Stimulated activated memory B cell treated with anti-CD40 and anti-IgM and Interleukin-4, amounts not matched to agents 10 μg/mL and 1 μg/mL and 100 μg/mL, for 72 hours (primary cell): ENCODE results near the gene SERTM1.

Source experiments
- ATAC-seq: fragments of 150-1000 bp; cut with Tn5 transposase; 2 replicates; pipeline ENCODE4 v1.10.0; 2021
- H3K27ac Mint-ChIP-seq: one replicate; pipeline ENCODE4 v1.8.0; 2022; ENCODE audit warnings: mild to moderate bottlenecking, mixed read lengths
- H3K27me3 Mint-ChIP-seq: one replicate; pipeline ENCODE4 v1.8.0; 2022; ENCODE audit warnings: mixed read lengths
- H3K36me3 Mint-ChIP-seq: one replicate; pipeline ENCODE4 v1.8.0; 2022; ENCODE audit warnings: mixed read lengths
- H3K4me1 Mint-ChIP-seq: one replicate; pipeline ENCODE4 v1.8.0; 2022; ENCODE audit warnings: mixed read lengths
- H3K4me3 Mint-ChIP-seq: one replicate; pipeline ENCODE4 v1.8.0; 2022; ENCODE audit warnings: mild to moderate bottlenecking, moderate library complexity, mixed read lengths
- H3K9me3 Mint-ChIP-seq: one replicate; pipeline ENCODE4 v1.8.0; 2022; ENCODE audit warnings: mixed read lengths

The SERTM1 gene

DNA sequence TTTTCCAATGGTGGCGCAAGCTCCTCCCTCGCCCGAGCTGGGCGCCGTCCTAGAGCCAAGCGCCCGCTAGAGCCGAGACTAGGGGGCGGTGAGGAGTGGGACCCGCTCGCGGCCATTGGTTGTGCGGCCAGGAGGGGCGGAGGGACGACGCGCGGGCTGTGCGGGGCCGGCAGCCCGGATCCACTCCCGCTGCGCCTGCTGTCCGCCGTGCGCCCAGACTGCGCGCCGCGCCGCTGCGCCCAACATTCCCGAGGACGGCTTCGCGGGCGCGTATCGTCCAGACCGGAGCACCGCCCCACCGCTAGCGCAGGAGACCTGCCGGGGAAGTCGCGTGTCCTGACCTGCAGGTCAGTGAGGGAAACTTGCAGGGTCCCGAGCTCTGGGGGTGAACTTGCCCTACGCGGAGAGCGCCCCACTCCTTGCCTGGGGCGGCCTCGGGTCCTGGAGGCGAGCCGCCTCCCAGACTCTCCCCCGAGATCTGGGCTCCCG, at the start of gene SERTM1:
Gene SERTM1, plus strand, starts transcription at position 183 of the 489 bp plus-strand sequence. CDS start 21,059 bp downstream, outside the sequence.
- H3K4me3 Mint-ChIP-seq: no peak within 1 kb of the TSS
- ATAC-seq: peak; percentile 36
- H3K4me1 Mint-ChIP-seq: no peaks in the 10 kb centered on the region
- peaks cover 8% of the 10 kb centered on the region for H3K9me3 Mint-ChIP-seq
- no peaks in the 10 kb centered on the region for H3K36me3 Mint-ChIP-seq
- H3K27ac Mint-ChIP-seq: no peak within 1 kb of the TSS
- peaks cover 36% of the 10 kb centered on the region for H3K27me3 Mint-ChIP-seq

DNA sequence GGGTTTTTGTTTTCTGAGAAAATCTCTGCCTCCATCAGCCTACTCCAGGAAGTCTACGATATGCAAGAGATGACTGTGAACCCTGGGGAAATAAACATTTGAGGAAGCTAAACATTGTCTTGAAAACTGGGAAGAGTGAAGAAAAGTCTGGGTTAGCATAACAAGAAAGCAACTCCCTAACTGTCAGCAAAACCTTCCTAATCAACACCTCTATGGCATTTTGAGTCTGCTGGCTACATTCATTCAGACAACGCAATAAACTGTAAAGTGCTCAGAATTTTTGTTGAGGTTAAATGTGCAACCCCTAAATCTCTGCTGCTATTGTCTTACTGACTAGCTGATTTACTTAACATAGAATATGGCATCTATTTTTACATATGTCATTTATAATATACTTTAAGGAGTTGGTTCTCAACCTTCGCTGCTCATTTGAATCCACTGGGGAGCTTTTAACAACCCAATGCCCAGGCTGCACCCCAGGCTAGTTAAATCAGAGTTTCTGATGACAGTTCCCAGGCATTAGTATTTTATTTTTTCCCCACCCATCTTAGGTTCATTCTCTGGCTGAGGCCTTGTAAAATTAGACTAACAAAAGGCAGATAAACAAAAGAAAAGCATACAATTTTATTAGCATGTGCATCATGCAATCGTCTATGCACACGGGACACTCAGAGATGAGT, 45.3 kb upstream of the SERTM1 start:
- Mint-ChIP-seq H3K36me3 (no peaks in the 10 kb centered on the region), H3K27ac (no peak overlapping the region)
- ATAC-seq: no peak

DNA sequence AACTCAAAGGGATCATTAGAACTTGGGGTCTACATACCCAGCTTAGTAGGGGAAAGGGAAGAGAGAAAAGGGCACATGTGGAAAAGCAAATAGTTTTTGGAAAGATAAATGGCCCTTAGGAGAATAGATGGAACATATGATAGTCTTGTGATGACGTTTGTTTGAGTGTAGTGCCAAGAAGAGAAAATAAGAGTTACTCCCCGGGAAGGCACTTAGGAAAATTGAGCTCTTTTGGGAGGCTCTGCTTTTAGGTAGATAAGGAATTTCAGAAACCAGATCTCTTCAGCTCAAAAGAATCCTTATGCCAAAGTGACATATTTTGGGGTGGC, 44.8 kb upstream of the SERTM1 start:
- no peak for ATAC-seq
- Mint-ChIP-seq H3K27ac (no peak overlapping the region), H3K4me1 (no peaks in the 10 kb centered on the region), H3K9me3 (no peaks in the 10 kb centered on the region), H3K27me3 (no peaks in the 10 kb centered on the region), H3K36me3 (no peaks in the 10 kb centered on the region), H3K4me3 (no peak overlapping the region)

More for the DNA sequence above, 45.3 kb upstream of the SERTM1 start:
- H3K4me3 Mint-ChIP-seq: no peak overlapping the region
- H3K9me3 Mint-ChIP-seq: no peaks in the 10 kb centered on the region
- no peaks in the 10 kb centered on the region for H3K4me1 Mint-ChIP-seq
- H3K27me3 Mint-ChIP-seq: no peaks in the 10 kb centered on the region

DNA sequence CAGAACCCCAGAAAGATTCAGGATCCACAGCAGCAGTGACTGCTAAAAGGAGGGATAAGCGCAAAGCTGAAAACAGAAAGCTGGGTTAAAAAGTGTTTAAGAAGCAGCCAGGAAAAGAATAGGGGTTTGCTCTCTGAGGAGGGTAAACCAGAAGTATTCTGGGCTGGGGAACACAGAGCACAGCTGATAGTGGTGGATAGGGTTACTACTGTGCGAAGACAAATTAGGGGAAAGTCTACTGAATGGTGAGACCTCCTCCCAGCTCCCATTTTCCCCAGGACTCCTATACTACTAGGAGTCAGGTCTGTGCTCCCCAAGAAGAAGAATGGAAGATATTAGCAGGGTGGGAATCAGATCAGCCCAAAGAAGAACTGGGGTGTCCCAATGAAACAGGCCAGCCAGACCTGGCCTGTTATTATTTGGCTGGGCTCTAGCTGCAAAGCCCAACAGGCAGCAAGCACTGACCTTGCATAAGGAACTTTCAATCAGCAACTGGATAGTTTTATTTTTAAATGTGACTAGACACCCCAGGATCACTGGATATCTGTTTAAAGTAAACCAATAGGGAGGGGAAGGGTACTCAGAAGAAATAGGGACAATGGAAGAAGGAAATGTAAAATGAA, 43.5 kb upstream of the SERTM1 start:
- Mint-ChIP-seq H3K4me3 (no peak overlapping the region), H3K27me3 (no peaks in the 10 kb centered on the region), H3K4me1 (no peaks in the 10 kb centered on the region), H3K27ac (no peak overlapping the region), H3K9me3 (no peaks in the 10 kb centered on the region), H3K36me3 (no peaks in the 10 kb centered on the region)
- ATAC-seq: no peak

DNA sequence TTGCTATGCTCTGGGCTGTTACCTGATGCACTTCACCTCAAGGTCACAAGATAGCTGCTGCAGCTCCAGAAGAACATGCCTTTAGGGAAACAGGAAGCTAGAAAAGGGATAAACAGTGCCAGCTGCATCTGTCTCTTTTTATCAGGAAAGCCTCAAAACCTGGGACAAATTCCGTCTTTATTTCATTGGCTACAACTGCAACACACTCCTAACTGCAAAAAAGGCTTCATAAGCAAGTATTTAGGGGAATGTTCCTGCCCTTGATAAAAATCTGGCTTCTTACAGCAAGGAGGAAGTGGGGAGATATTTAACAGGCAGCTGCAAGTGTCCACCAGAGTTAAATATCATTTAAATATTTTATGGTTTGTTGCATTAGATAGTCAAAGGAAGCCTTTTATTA, 34.2 kb upstream of the SERTM1 start:
- Mint-ChIP-seq H3K27me3 (no peaks in the 10 kb centered on the region), H3K4me1 (no peaks in the 10 kb centered on the region), H3K9me3 (peaks cover 9% of the 10 kb centered on the region), H3K4me3 (no peak overlapping the region), H3K36me3 (no peaks in the 10 kb centered on the region), H3K27ac (no peak overlapping the region)
- ATAC-seq: no peak

DNA sequence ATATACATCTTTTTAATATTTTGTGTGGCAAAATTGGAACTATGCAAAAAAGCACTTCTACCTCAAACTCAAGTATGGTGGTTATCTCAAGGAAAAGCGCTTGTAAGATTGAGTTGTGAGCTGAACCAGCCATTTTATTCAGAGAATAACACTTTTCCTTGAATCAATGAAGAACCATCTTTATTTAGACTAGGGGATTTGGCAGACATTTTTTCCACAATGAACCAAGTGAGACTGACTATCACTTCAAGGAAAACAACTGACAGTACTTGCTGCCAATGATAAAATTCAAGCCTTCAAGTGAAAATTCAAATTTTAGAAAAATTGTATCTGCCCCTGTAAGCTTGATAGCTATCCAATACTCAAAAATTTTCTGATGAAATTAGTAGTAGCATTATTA, 23.2 kb upstream of the SERTM1 start:
- no peak overlapping the region for H3K27ac Mint-ChIP-seq
- no peaks in the 10 kb centered on the region for H3K27me3 Mint-ChIP-seq
- no peaks in the 10 kb centered on the region for H3K4me1 Mint-ChIP-seq
- H3K4me3 Mint-ChIP-seq: no peak overlapping the region
- no peaks in the 10 kb centered on the region for H3K9me3 Mint-ChIP-seq
- ATAC-seq: no peak
- H3K36me3 Mint-ChIP-seq: no peaks in the 10 kb centered on the region

DNA sequence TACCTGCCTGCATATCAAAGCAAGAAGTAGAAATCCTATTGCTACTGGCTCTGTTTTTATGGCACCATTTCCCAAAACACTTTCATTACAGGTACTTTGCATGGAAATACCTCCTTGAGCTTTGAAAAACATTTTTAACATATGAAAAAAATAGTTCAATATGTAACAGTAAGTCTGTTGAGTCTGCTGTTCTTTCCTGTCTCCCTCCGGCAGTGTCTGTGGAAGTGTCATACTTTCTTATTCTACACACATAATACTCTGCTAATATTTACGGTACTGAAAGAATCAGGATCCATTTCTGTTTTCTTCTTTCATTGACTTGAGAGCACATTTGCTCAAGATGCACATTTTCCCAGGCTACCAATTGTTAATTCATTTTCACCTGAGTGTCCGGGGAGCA, 8.2 kb upstream of the SERTM1 start:
- no peaks in the 10 kb centered on the region for H3K27me3 Mint-ChIP-seq
- no peak overlapping the region for H3K4me3 Mint-ChIP-seq
- H3K4me1 Mint-ChIP-seq: no peaks in the 10 kb centered on the region
- no peaks in the 10 kb centered on the region for H3K36me3 Mint-ChIP-seq
- ATAC-seq: no peak
- no peak overlapping the region for H3K27ac Mint-ChIP-seq
- H3K9me3 Mint-ChIP-seq: peaks cover 8% of the 10 kb centered on the region

DNA sequence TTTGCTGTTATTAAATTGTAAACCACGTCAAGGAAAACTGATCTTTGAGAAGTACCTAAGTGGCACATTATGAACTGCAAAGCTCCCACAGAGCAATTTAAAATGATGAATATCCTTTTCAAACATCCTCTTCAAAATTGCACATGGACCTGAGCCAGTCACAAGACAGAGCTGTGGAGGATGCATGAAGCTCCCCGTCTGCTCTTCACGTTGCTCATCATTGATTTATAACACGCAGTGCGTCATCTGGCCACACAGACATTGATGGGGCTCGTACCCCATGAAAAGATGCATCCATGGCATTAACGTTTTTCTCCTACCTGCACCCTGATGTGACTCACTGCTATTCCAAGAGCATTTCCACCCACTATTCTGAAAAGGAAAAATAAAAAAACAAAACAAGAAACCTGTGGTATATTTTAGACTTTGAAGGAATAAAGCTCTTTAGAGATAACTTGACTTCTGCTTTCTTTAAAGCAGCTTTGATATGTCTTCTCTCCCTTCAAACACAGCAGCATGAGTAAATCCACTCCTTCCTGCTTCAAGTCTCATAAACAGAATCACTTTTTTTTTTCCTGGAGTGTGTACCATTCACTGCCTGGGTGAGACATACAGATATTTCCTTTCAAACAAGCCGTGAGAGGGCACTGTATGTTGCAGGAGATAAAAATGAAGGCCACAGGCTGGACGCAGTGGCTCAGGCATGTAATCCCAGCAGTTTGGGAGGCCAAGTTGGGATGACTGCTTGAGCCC, 7.2 kb upstream of the SERTM1 start:
- Mint-ChIP-seq H3K27me3 (no peaks in the 10 kb centered on the region), H3K9me3 (peaks cover 8% of the 10 kb centered on the region), H3K36me3 (no peaks in the 10 kb centered on the region), H3K27ac (no peak overlapping the region), H3K4me3 (no peak overlapping the region), H3K4me1 (no peaks in the 10 kb centered on the region)
- no peak for ATAC-seq

DNA sequence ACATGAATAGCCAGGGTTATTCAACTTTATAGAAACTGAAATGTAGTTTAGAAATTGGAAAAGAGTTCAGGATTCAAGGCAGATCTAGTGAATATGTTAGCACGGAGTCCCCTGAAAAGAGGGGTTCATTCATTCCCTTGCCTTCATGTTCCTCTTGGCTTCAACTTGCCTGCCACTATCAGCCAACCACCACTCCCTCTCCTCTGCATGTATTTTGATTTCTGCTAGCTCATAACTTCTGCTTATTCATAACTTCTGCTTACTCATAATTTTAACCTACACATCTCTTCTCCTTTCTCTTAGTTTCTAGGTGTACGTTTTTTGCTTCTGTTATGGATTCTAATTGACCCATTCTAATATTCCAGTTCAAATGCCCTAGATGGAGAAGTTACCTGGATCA, 5.5 kb upstream of the SERTM1 start:
- Mint-ChIP-seq H3K4me3 (no peak overlapping the region), H3K9me3 (peaks cover 11% of the 10 kb centered on the region), H3K36me3 (no peaks in the 10 kb centered on the region), H3K27me3 (peaks cover 11% of the 10 kb centered on the region), H3K27ac (no peak overlapping the region), H3K4me1 (no peaks in the 10 kb centered on the region)
- ATAC-seq: no peak

DNA sequence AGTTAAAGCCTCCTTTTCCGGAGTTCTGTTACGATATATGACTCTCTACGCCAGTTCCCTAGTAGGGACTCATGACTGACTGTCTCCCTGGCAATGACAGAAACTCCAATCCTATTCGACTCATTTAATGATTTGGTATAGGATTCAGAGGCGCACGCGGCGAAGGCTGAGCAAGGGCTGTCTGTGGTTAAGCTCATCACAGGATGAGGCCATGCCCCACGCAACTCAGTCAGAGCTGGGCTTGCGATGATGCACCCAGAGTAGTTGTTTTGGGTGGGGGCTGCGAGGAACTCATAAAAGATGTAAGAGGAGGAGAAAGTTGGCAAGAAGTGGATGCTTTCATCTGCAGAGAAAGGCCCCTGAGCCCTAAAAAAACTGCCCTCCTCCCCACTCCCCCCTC, 468 bp upstream of the SERTM1 start:
- ATAC-seq: no peak
- H3K9me3 Mint-ChIP-seq: peaks cover 11% of the 10 kb centered on the region
- H3K36me3 Mint-ChIP-seq: no peaks in the 10 kb centered on the region
- no peaks in the 10 kb centered on the region for H3K4me1 Mint-ChIP-seq
- H3K27ac Mint-ChIP-seq: no peak overlapping the region
- H3K4me3 Mint-ChIP-seq: no peak overlapping the region
- H3K27me3 Mint-ChIP-seq: peaks cover 36% of the 10 kb centered on the region

DNA sequence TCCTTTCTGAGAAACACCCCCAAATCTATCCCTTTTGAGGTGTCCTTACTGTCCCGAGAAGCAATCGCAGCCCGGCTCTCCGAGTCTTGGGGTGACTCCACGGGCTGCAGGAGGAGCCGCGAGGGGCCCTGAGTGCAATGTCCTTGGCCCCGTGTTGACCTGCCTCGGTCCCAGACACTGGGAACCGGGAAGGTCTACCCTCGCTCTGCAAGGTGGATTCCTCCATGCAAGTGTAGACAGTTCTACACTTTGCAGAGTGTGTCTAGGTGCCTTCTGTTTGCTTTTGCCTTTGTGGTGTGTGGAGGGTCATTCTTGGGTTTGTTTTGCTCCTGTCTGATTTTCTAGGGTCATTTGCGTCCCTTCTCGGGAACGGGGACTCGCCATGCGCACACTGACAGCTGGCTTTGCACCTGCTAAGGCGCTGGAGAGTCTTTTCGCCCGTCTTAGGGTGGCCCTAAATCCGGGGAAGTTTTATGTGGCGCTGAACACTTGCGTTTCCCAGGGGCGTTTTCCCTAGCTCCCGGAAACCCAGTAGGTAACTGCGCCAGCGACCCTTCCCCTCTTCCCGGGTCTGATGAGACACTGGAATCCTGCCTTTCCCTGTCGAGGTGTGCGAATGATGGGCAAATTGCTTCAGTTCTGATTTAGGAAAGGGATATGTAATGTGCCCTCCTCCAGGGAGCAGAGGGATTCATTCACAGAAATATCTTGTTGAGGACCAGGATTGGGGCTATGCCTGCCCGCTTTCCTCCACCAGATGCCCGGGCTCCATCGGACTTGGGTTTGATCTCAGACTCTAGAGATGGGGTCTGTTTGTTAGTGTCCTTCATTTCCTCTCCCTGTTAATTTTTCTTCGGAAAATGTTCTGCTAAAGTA, 755 bp downstream of the SERTM1 start:
- Mint-ChIP-seq H3K9me3 (peaks cover 7% of the 10 kb centered on the region), H3K27me3 (peaks cover 36% of the 10 kb centered on the region), H3K36me3 (no peaks in the 10 kb centered on the region), H3K4me1 (no peaks in the 10 kb centered on the region), H3K27ac (no peak overlapping the region), H3K4me3 (no peak overlapping the region)
- ATAC-seq: no peak

DNA sequence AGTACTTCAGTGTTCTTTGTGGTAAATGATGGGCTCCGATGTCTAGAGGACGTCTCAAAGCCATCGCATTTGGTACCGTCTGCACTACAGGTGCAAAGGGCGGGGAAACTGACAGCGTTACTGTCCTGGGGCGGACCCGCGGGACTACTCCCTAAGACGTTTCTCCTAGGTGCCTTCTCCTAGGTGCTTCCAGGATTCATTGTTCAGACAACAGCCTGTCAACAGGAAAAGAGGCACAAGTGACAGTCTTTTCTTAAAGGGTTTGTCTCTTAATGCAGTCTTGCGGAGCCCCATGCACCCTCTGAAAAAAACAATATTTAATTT, 1.4 kb downstream of the SERTM1 start:
- Mint-ChIP-seq H3K27ac (no peak overlapping the region), H3K4me1 (no peaks in the 10 kb centered on the region), H3K36me3 (no peaks in the 10 kb centered on the region), H3K9me3 (peaks cover 3% of the 10 kb centered on the region), H3K4me3 (no peak overlapping the region), H3K27me3 (peaks cover 36% of the 10 kb centered on the region)
- ATAC-seq: no peak

DNA sequence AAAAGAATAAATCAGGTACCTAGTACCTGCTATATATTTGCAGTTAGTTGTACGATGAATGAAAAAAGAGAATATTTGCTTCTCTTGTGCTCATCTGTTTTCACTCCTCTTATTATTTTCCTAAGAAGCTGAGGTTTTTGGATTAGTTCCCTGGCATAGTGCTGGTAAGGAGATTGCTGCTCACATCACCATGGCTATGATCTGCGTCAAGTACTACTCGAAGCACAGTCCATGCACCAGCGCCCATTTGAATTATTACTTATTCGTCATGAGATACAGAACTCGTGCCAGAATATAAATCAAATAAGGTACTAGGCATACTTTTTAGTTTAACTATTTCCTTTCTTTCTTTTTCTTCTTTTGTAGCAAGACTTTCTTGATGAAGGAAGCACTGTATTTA, 7.1 kb downstream of the SERTM1 start:
- H3K4me1 Mint-ChIP-seq: no peaks in the 10 kb centered on the region
- H3K27ac Mint-ChIP-seq: no peak overlapping the region
- H3K36me3 Mint-ChIP-seq: no peaks in the 10 kb centered on the region
- H3K4me3 Mint-ChIP-seq: no peak overlapping the region
- peaks cover 1% of the 10 kb centered on the region for H3K27me3 Mint-ChIP-seq
- ATAC-seq: no peak
- H3K9me3 Mint-ChIP-seq: no peaks in the 10 kb centered on the region

DNA sequence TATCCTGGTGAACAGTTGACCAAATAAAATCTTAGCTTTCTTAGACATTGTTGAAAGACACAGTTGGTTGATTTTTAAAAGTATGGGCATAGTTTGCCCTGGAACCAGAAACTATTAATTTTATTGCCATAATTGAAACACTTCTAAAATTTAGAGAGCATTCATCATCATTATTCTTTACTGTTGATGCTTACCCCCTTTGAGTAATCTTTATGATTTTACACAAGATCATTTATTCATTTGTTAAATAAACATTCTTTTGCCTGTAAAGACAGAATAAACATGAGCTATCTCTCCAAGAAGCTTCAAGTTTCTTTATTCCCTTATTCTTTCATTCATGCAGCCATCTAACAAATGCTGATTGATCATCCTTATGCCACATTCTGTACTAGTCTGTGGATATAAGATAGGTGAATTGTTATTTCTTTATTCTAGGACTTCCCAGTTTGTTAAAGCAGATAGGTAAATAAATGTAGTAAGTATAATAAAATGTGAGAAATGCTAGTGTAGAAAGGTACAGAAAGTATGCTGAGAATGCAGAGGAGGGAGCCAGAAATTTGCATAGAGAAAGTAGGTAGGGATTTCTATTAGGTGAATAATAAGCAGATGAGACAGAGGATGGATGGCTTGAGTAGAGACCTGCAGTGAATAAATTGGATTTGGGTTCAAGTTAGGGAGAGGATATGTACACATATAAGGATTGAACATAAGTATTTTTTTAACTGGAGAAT, 8.2 kb downstream of the SERTM1 start:
- no peak overlapping the region for H3K4me3 Mint-ChIP-seq
- ATAC-seq: no peak

DNA sequence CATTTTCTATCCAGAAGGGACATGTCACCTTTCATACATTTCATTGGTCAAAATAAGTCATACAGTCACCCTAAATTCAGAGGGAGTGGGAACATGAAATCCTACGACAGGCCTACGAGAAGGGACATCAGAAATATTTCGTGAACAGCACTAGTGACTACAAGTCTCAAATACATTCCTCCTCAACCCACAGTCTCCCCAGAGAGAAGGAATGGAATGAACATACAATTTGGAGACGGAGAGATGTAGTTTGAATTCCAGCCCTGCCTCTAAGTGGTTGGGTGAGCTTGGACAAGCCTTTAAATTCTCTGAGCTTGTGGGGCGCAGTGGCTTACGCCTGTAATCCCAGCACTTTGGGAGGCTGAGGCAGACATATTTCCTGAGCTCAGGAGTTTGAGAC, 9.9 kb downstream of the SERTM1 start:
- Mint-ChIP-seq H3K27me3 (no peaks in the 10 kb centered on the region), H3K4me1 (no peaks in the 10 kb centered on the region), H3K27ac (no peak overlapping the region), H3K9me3 (no peaks in the 10 kb centered on the region), H3K4me3 (no peak overlapping the region), H3K36me3 (no peaks in the 10 kb centered on the region)
- ATAC-seq: no peak

More for the DNA sequence above, 8.2 kb downstream of the SERTM1 start:
- H3K27ac Mint-ChIP-seq: no peak overlapping the region
- H3K9me3 Mint-ChIP-seq: no peaks in the 10 kb centered on the region
- no peaks in the 10 kb centered on the region for H3K27me3 Mint-ChIP-seq
- no peaks in the 10 kb centered on the region for H3K36me3 Mint-ChIP-seq
- H3K4me1 Mint-ChIP-seq: no peaks in the 10 kb centered on the region
